ENCODE data around the gene TEKT3.

- no peak for TF ChIP-seq POLR2AphosphoS5 (IDR thresholded peaks at IDR 0.05)
- TF ChIP-seq POLR2A (IDR thresholded peaks at IDR 0.05) = no peak
- no peak for TF ChIP-seq CTCF (IDR thresholded peaks at IDR 0.05)
Measured at GRCh38 chr17:15287538-15288267, 53.7 kb downstream of the TEKT3 start.
